ENCODE results near the gene INAFM2.

- TF ChIP-seq POLR2A (IDR thresholded peaks at IDR 0.05; ENCODE audit: low read length), result no peak
- no peak for TF ChIP-seq GATA1 (IDR thresholded peaks at IDR 0.05; ENCODE audit: low read depth, low read length)
These were observed 45.4 kb downstream of the INAFM2 start for GRCh38 chr15:40368719-40369473.
